B cell (primary cell): ENCODE results near the gene POU1F1. TPM values are rescaled to one million over a fixed set of nuclear protein-coding genes. Genes with fewer than 3 reads are reported as not detected.
"Not testable (repeated sequence)": the region's sequence is repeated elsewhere in the genome, so short reads cannot be mapped to it uniquely, and the experiment has no call there.

Experiments used
- ATAC-seq: fragments of 200-7000 bp; cut with Tn5 transposase; one replicate; pipeline ENCODE4 v1.10.0; 2021; ENCODE audit warnings: low read depth, mild to moderate bottlenecking, moderate number of reproducible peaks, moderate library complexity
- CTCF ChIA-PET: fragments of 350-600 bp; sonication (Branson Sonifier 250); formaldehyde crosslinking; loops from one replicate; lab custom pipeline; 2021; ENCODE audit warnings: antibody characterized with exemption, inconsistent platforms; lab: Charles Lee
- POLR2A ChIA-PET: fragments of 350-600 bp; sonication (Branson Sonifier 250); formaldehyde crosslinking; loops from one replicate; lab custom pipeline; 2021; ENCODE audit warnings: antibody characterized with exemption; lab: Charles Lee
- DNase-seq: peaks from one replicate; pipeline ENCODE4 v3.0.0; 2013
- H2AFZ ChIP-seq: 2 replicates; pipeline ENCODE4 v1.6.1; 2012; ENCODE audit warnings: mild to moderate bottlenecking, low read depth, low read length; ENCODE audit not compliant: insufficient read depth, poor library complexity, severe bottlenecking
- H3K27ac ChIP-seq, 2 donors: 1 replicate in 1 of 2; 2 replicates in 1 of 2; pipeline ENCODE4 v1.5.1; 2012 to 2013; ENCODE audit warnings: low read length in 2 of 2, mild to moderate bottlenecking in 2 of 2, moderate library complexity in 1 of 2
- H3K27me3 ChIP-seq, 4 experiments: fragments of 200-600 bp in 1 of 4; sonication (generic) in 1 of 4; replicated peaks in 1 of 4; 1 replicate in 2 of 4; 2 replicates in 2 of 4; pipeline versions ENCODE4 v1.6.1 to v1.7.0; 2013 to 2016; ENCODE audit warnings: low read length in 3 of 4, mild to moderate bottlenecking in 2 of 4, mixed read lengths in 1 of 4, moderate library complexity in 1 of 4; ENCODE audit not compliant: insufficient read depth in 4 of 4, control insufficient read depth in 3 of 4; ENCODE audit errors: control extremely low read depth in 1 of 4
- H3K36me3 ChIP-seq, 2 experiments: replicated peaks in 1 of 2; 1 replicate in 1 of 2; 2 replicates in 1 of 2; pipeline versions ENCODE4 v1.6.1 to v1.7.1; 2013; ENCODE audit warnings: low read length in 1 of 2; ENCODE audit not compliant: insufficient read depth in 2 of 2, control insufficient read depth in 1 of 2; ENCODE audit errors: control extremely low read depth in 1 of 2, extremely low read depth in 1 of 2
- H3K4me1 ChIP-seq, 2 donors: fragments of 200-600 bp in 1 of 2; sonication (generic) in 1 of 2; 1 replicate in 1 of 2; 2 replicates in 1 of 2; pipeline versions ENCODE4 v1.5.1 to v1.6.1; 2013 to 2017; ENCODE audit warnings: low read length in 2 of 2; ENCODE audit not compliant: control insufficient read depth in 2 of 2, insufficient read depth in 2 of 2
- H3K4me2 ChIP-seq: replicated peaks from 2 replicates; pipeline ENCODE3; 2012; ENCODE audit warnings: mild to moderate bottlenecking, low read depth, low read length; ENCODE audit not compliant: poor library complexity, severe bottlenecking
- H3K4me3 ChIP-seq, 5 experiments: fragments of 200-600 bp in 1 of 5; sonication (generic) in 1 of 5; 1 replicate in 3 of 5; 2 replicates in 2 of 5; pipeline versions ENCODE4 v1.5.1 to v1.7.0; 2011 to 2016; ENCODE audit warnings: low read length in 4 of 5, mild to moderate bottlenecking in 4 of 5, low read depth in 2 of 5, control low read depth in 1 of 5, moderate library complexity in 1 of 5; ENCODE audit not compliant: insufficient read depth in 1 of 5; ENCODE audit errors: control extremely low read depth in 1 of 5, extremely low read depth in 1 of 5
- H3K79me2 ChIP-seq: fragments of 200-600 bp; sonication (generic); one replicate; pipeline ENCODE4 v1.6.0; 2016; ENCODE audit warnings: low read length; ENCODE audit not compliant: control insufficient read depth, insufficient read depth
- H3K9ac ChIP-seq: fragments of 200-600 bp; sonication (generic); 2 replicates; pipeline ENCODE4 v1.6.1; 2017; ENCODE audit warnings: mild to moderate bottlenecking, low read length, moderate library complexity
- H3K9me3 ChIP-seq, 3 donors: one replicate each; pipeline versions ENCODE4 v1.6.1 to v1.7.1; 2013; ENCODE audit warnings: low read length in 2 of 3; ENCODE audit not compliant: control insufficient read depth in 2 of 3, insufficient read depth in 1 of 3; ENCODE audit errors: control extremely low read depth in 1 of 3
- H4K20me1 ChIP-seq: 2 replicates; pipeline ENCODE4 v1.6.0; 2012; ENCODE audit warnings: mild to moderate bottlenecking, low read length; ENCODE audit not compliant: insufficient read depth, control insufficient read depth, poor library complexity, severe bottlenecking
- H3K27ac Mint-ChIP-seq: one replicate; pipeline ENCODE4 v1.8.0; 2021; ENCODE audit warnings: mixed read lengths
- H3K27me3 Mint-ChIP-seq: one replicate; pipeline ENCODE4 v1.8.0; 2021; ENCODE audit warnings: mixed read lengths
- H3K4me1 Mint-ChIP-seq: one replicate; pipeline ENCODE4 v1.8.0; 2021; ENCODE audit warnings: mixed read lengths
- H3K4me3 Mint-ChIP-seq: one replicate; pipeline ENCODE4 v1.8.0; 2021; ENCODE audit warnings: mixed read lengths
- H3K9me3 Mint-ChIP-seq: one replicate; pipeline ENCODE4 v1.8.0; 2022; ENCODE audit warnings: mixed read lengths; ENCODE audit not compliant: insufficient read depth
- CTCF ChIP-seq: fragments of 200-600 bp; IDR thresholded peaks from one replicate; pipeline ENCODE4 v1.8.0; 2022; ENCODE audit warnings: antibody characterized with exemption, mild to moderate bottlenecking
- EZH2 ChIP-seq: IDR thresholded peaks from 2 replicates; pipeline ENCODE4 v1.6.1; 2012; ENCODE audit warnings: borderline replicate concordance, low read depth, mild to moderate bottlenecking, moderate library complexity, low read length; ENCODE audit not compliant: insufficient read depth, poor library complexity, severe bottlenecking
- WGBS: methylation state at CpG from one replicate; pipeline ENCODE4 v1.1.5; 2013; ENCODE audit warnings: missing lambda C conversion rate; ENCODE audit not compliant: insufficient coverage; 5-methylcytosine and 5-hydroxymethylcytosine counted together
- intact Hi-C: fragments of 100-400 bp; cut with micrococcal nuclease; formaldehyde crosslinking; loops from one replicate; pipeline ENCODE4 v1.10.0; 2022
- polyA plus RNA-seq: library from polyadenylated mRNA; depleted of rRNA; stranded (reverse); fragments of >200 nt; gene quantifications from 2 replicates; pipeline ENCODE4 v1.2.3, GENCODE V29; 2012
- total RNA-seq, 2 donors: library from RNA; stranded (reverse); fragments of 120-200 nt in 1 of 2; gene quantifications; 1 replicate in 1 of 2; 2 replicates in 1 of 2; pipeline versions ENCODE4 v1.2.3 to v1.2.4, GENCODE V29; 2013 to 2022

Gene POU1F1
- total and polyA plus RNA-seq, 2 donors (not counting 1 experiment from before 2014, with no cell fraction given) = not detected

- no peak for ATAC-seq
- TF ChIP-seq CTCF (no peak), EZH2 (no peak)
- H3K4me1 ChIP-seq = no peaks in the 10 kb centered on the region
- ChIA-PET POLR2A (no interaction called here), CTCF (interaction anchor here (1.8 kb wide), 1 partner anchor 11 kb away, joined by 6 read pairs; no protein-coding TSS in a partner anchor)
- WGBS = no CpG with 5 or more reads among the region's 1 CpG
- Mint-ChIP-seq H3K4me1 (no peaks in the 10 kb centered on the region), H3K9me3 (no peaks in the 10 kb centered on the region), H3K27ac (no peak overlapping the region), H3K4me3 (no peak overlapping the region), H3K27me3 (no peaks in the 10 kb centered on the region)
- no peak for DNase-seq
- no peak overlapping the region for H3K4me2 ChIP-seq
- peaks cover 6% of the 10 kb centered on the region for H4K20me1 ChIP-seq
- H2AFZ ChIP-seq = no peak overlapping the region
- H3K9ac ChIP-seq = no peak overlapping the region
- H3K9me3 ChIP-seq = no peaks in the 10 kb centered on the region
- no peaks in the 10 kb centered on the region for H3K79me2 ChIP-seq
- H3K4me3 ChIP-seq = no peak overlapping the region
- no peaks in the 10 kb centered on the region for H3K27me3 ChIP-seq
- H3K27ac ChIP-seq = no peak overlapping the region
- H3K36me3 ChIP-seq = peaks cover 9 to 26% of the 10 kb centered on the region in 2 experiments
- intact Hi-C loops = no loop called here
Measured at GRCh38 chr3:87250009-87250408, 26.4 kb downstream of the POU1F1 start.

GRCh38 chr3:87248831-87249230 is 27.6 kb downstream of the POU1F1 start:
- Mint-ChIP-seq H3K27ac (no peak overlapping the region), H3K4me3 (no peak overlapping the region), H3K27me3 (no peaks in the 10 kb centered on the region), H3K4me1 (no peaks in the 10 kb centered on the region), H3K9me3 (no peaks in the 10 kb centered on the region)
- H3K4me1 ChIP-seq = no peaks in the 10 kb centered on the region
- POLR2A ChIA-PET = no interaction called here
- intact Hi-C loops = no loop called here
- no peak for ATAC-seq
- H2AFZ ChIP-seq = no peak overlapping the region
- H3K79me2 ChIP-seq = no peaks in the 10 kb centered on the region
- WGBS = no CpG with 5 or more reads among the region's 1 CpG
- no peaks in the 10 kb centered on the region for H3K9me3 ChIP-seq
- TF ChIP-seq EZH2 (no peak), CTCF (no peak)
- no peak overlapping the region for H3K4me2 ChIP-seq
- H3K27ac ChIP-seq = no peak overlapping the region
- CTCF ChIA-PET = no interaction called here
- DNase-seq = no peak
- H3K4me3 ChIP-seq = no peak overlapping the region
- no peaks in the 10 kb centered on the region for H3K27me3 ChIP-seq
- H4K20me1 ChIP-seq = peaks cover 11% of the 10 kb centered on the region
- no peak overlapping the region for H3K9ac ChIP-seq
- peaks cover 9 to 24% of the 10 kb centered on the region in 2 experiments for H3K36me3 ChIP-seq

GRCh38 chr3:87248231-87248630 is 28.2 kb downstream of the POU1F1 start:
- 98% methylated on average over 5 of the region's 6 CpGs for WGBS
- H3K9me3 Mint-ChIP-seq, H3K4me2 ChIP-seq, H3K27me3 ChIP-seq, H3K9me3 ChIP-seq, intact Hi-C loops, H3K27ac Mint-ChIP-seq, H3K27ac ChIP-seq, ATAC-seq, H3K4me3 ChIP-seq, H3K9ac ChIP-seq, H3K27me3 Mint-ChIP-seq, H3K79me2 ChIP-seq, DNase-seq, H3K4me3 Mint-ChIP-seq, H3K4me1 Mint-ChIP-seq, POLR2A ChIA-PET, H2AFZ ChIP-seq, CTCF ChIA-PET, H3K4me1 ChIP-seq: not testable (repeated sequence)
- peaks cover 11% of the 10 kb centered on the region for H4K20me1 ChIP-seq
- H3K36me3 ChIP-seq = peaks cover 6 to 24% of the 10 kb centered on the region in 2 experiments
